HepG2 (cell line): ENCODE results near the gene ARHGAP33. TPM values are rescaled to one million over a fixed set of nuclear protein-coding genes. Genes with fewer than 3 reads are reported as not detected.
A peak's percentile ranks its signal among the peaks of the same experiment; 100 is the strongest.

Experiments
- CREB1 ChIP-seq, 2 experiments: fragments of 450-650 bp in 1 of 2; IDR thresholded peaks; 2 replicates each; pipeline ENCODE4 v1.6.1; 2016 to 2017; ENCODE audit warnings: control low read depth in 1 of 2, mild to moderate bottlenecking in 1 of 2, missing compliant biosample characterization in 1 of 2, missing genetic modification characterization in 1 of 2
- GATAD2A ChIP-seq: IDR thresholded peaks from 2 replicates; pipeline ENCODE4 v1.6.1; 2016
- HDAC2 ChIP-seq: sonication (generic); formaldehyde crosslinking; IDR thresholded peaks from 2 replicates; pipeline ENCODE4 v1.4.0; 2020; ENCODE audit warnings: missing genetic modification reagents
- HHEX ChIP-seq: IDR thresholded peaks from 2 replicates; pipeline ENCODE4 v1.6.1; 2016; ENCODE audit warnings: control low read depth
- KAT8 ChIP-seq: IDR thresholded peaks from 2 replicates; pipeline ENCODE4 v1.6.1; 2016; ENCODE audit warnings: missing genetic modification reagents, missing compliant biosample characterization
- KDM1A ChIP-seq: IDR thresholded peaks from 2 replicates; pipeline ENCODE4 v1.6.1; 2016; ENCODE audit warnings: missing compliant biosample characterization
- KDM3A ChIP-seq: IDR thresholded peaks from 2 replicates; pipeline ENCODE4 v1.6.1; 2018; ENCODE audit warnings: low read depth, missing compliant biosample characterization
- MTF2 ChIP-seq: sonication (generic); formaldehyde crosslinking; IDR thresholded peaks from 2 replicates; pipeline ENCODE4 v1.5.0; 2020; ENCODE audit warnings: missing genetic modification reagents, borderline replicate concordance
- NFKBIZ ChIP-seq: IDR thresholded peaks from 2 replicates; pipeline ENCODE4 v1.6.1; 2018; ENCODE audit warnings: missing genetic modification reagents, missing compliant biosample characterization
- PTBP1 ChIP-seq: fragments of 200-400 bp; formaldehyde crosslinking; IDR thresholded peaks from 2 replicates; pipeline ENCODE4 v1.6.1; 2018; ENCODE audit warnings: low read length, low read depth; ENCODE audit not compliant: poor library complexity, severe bottlenecking
- U2AF1 ChIP-seq: fragments of 200-400 bp; formaldehyde crosslinking; optimal IDR thresholded peaks from 2 replicates; pipeline ENCODE3; 2017; ENCODE audit warnings: mild to moderate bottlenecking, low read depth, low read length
- ZBTB8A ChIP-seq: sonication (generic); formaldehyde crosslinking; IDR thresholded peaks from 2 replicates; pipeline ENCODE4 v1.4.0; 2020; ENCODE audit warnings: mild to moderate bottlenecking, low read depth, missing genetic modification reagents, borderline replicate concordance
- ZNF44 ChIP-seq: sonication (generic); formaldehyde crosslinking; IDR thresholded peaks from 2 replicates; pipeline ENCODE4 v1.5.1; 2020; ENCODE audit warnings: mild to moderate bottlenecking, missing genetic modification reagents
- ZNF660 ChIP-seq: sonication (generic); formaldehyde crosslinking; IDR thresholded peaks from 2 replicates; pipeline ENCODE4 v1.5.1; 2020; ENCODE audit warnings: mild to moderate bottlenecking, low read depth, missing genetic modification reagents, borderline replicate concordance
- ZNF746 ChIP-seq: sonication (generic); formaldehyde crosslinking; IDR thresholded peaks from 2 replicates; pipeline ENCODE4 v1.8.0; 2022; ENCODE audit warnings: mild to moderate bottlenecking, missing genetic modification reagents
- ZNF850 ChIP-seq: sonication (generic); formaldehyde crosslinking; conservative IDR thresholded peaks from 2 replicates; pipeline ENCODE4 v1.9.0; 2021; ENCODE audit warnings: mild to moderate bottlenecking, missing genetic modification reagents
- polyA plus RNA-seq, 8 experiments: library from polyadenylated mRNA; depleted of rRNA in 3 of 8; stranded (reverse) in 7 of 8; unstranded in 1 of 8; fragments of >200 nt; fragmentation: Illumina TruSeq in 4 of 8; extraction: Trizol in 4 of 8; gene quantifications; 2 replicates each; pipeline versions ENCODE4 v1.2.1 to v1.2.3, GENCODE V29; 2011 to 2016; ENCODE audit warnings: low read depth in 4 of 8, missing spikeins in 1 of 8, mixed read lengths in 1 of 8; ENCODE audit not compliant: insufficient read depth in 1 of 8
- total RNA-seq, 5 experiments: library from RNA; depleted of rRNA; stranded (reverse); fragments of >200 nt; fragmentation: Illumina TruSeq; extraction: Trizol; gene quantifications; 2 replicates each; pipeline ENCODE4 v1.2.3, GENCODE V29; 2016; ENCODE audit warnings: low read depth in 1 of 5
- TF ChIP-seq, protein P1 (sequence below): sonication (generic); formaldehyde crosslinking; IDR thresholded peaks from 2 replicates; pipeline ENCODE4 v1.4.0; 2020; ENCODE audit warnings: missing genetic modification reagents
- TF ChIP-seq, protein P2 (sequence below): sonication (generic); formaldehyde crosslinking; IDR thresholded peaks from 2 replicates; pipeline ENCODE4 v1.4.0; 2020; ENCODE audit warnings: mild to moderate bottlenecking, missing genetic modification reagents
- TF ChIP-seq, protein P3 (sequence below): IDR thresholded peaks from 2 replicates; pipeline ENCODE4 v1.6.1; 2016; ENCODE audit warnings: low read depth, borderline replicate concordance
- TF ChIP-seq, protein P4 (sequence below): sonication (generic); formaldehyde crosslinking; IDR thresholded peaks from 2 replicates; pipeline ENCODE4 v1.4.0; 2020; ENCODE audit warnings: low read depth, missing genetic modification reagents
- TF ChIP-seq, protein P5 (sequence below): IDR thresholded peaks from 2 replicates; pipeline ENCODE4 v1.6.1; 2016; ENCODE audit warnings: missing biosample characterization, missing genetic modification reagents, low read depth

The ARHGAP33 gene
- total and polyA plus RNA-seq, 2 of the 13 experiments (the other 11 are each of a cell fraction or from before 2014, with no cell fraction given), result 1.3 to 2.7 TPM

- TF ChIP-seq HHEX (CRISPR knock-in tag), result no peak
- TF ChIP-seq KDM1A (CRISPR knock-in tag), result no peak
- TF ChIP-seq, protein P1, sequence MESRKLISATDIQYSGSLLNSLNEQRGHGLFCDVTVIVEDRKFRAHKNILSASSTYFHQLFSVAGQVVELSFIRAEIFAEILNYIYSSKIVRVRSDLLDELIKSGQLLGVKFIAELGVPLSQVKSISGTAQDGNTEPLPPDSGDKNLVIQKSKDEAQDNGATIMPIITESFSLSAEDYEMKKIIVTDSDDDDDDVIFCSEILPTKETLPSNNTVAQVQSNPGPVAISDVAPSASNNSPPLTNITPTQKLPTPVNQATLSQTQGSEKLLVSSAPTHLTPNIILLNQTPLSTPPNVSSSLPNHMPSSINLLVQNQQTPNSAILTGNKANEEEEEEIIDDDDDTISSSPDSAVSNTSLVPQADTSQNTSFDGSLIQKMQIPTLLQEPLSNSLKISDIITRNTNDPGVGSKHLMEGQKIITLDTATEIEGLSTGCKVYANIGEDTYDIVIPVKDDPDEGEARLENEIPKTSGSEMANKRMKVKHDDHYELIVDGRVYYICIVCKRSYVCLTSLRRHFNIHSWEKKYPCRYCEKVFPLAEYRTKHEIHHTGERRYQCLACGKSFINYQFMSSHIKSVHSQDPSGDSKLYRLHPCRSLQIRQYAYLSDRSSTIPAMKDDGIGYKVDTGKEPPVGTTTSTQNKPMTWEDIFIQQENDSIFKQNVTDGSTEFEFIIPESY (CRISPR knock-in tag), result no peak
- no peak for TF ChIP-seq MTF2 (CRISPR knock-in tag)
- TF ChIP-seq ZBTB8A, result no peak
- TF ChIP-seq NFKBIZ (CRISPR knock-in tag), result no peak
- TF ChIP-seq, protein P2, sequence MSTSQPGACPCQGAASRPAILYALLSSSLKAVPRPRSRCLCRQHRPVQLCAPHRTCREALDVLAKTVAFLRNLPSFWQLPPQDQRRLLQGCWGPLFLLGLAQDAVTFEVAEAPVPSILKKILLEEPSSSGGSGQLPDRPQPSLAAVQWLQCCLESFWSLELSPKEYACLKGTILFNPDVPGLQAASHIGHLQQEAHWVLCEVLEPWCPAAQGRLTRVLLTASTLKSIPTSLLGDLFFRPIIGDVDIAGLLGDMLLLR (CRISPR knock-in tag), result 0 out of 2 replicates have a peak, but pooled peaks have one; percentile 25
- peak; percentile 34 for TF ChIP-seq GATAD2A (CRISPR knock-in tag)
- TF ChIP-seq HDAC2 (CRISPR knock-in tag), result peak; percentile 45; the same call in 1 of the 2 replicates
- no peak for TF ChIP-seq ZNF660 (CRISPR knock-in tag)
- no peak for TF ChIP-seq PTBP1
- peak; percentile 84 for TF ChIP-seq CREB1 (IDR thresholded peaks at IDR 0.05)
- peak; percentile 96 for TF ChIP-seq CREB1 (CRISPR knock-in tag; IDR thresholded peaks at IDR 0.05)
- TF ChIP-seq, protein P3, sequence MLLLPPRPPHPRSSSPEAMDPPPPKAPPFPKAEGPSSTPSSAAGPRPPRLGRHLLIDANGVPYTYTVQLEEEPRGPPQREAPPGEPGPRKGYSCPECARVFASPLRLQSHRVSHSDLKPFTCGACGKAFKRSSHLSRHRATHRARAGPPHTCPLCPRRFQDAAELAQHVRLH (CRISPR knock-in tag), result 0 out of 2 replicates have a peak, but pooled peaks have one; percentile 19
- TF ChIP-seq ZNF746 (CRISPR knock-in tag), result 0 out of 2 replicates have a peak, but pooled peaks have one; percentile 31
- peak; percentile 92 for TF ChIP-seq KAT8 (CRISPR knock-in tag)
- TF ChIP-seq ZNF850 (CRISPR knock-in tag), result no peak
- no peak for TF ChIP-seq ZNF44 (CRISPR knock-in tag)
- TF ChIP-seq, protein P4, sequence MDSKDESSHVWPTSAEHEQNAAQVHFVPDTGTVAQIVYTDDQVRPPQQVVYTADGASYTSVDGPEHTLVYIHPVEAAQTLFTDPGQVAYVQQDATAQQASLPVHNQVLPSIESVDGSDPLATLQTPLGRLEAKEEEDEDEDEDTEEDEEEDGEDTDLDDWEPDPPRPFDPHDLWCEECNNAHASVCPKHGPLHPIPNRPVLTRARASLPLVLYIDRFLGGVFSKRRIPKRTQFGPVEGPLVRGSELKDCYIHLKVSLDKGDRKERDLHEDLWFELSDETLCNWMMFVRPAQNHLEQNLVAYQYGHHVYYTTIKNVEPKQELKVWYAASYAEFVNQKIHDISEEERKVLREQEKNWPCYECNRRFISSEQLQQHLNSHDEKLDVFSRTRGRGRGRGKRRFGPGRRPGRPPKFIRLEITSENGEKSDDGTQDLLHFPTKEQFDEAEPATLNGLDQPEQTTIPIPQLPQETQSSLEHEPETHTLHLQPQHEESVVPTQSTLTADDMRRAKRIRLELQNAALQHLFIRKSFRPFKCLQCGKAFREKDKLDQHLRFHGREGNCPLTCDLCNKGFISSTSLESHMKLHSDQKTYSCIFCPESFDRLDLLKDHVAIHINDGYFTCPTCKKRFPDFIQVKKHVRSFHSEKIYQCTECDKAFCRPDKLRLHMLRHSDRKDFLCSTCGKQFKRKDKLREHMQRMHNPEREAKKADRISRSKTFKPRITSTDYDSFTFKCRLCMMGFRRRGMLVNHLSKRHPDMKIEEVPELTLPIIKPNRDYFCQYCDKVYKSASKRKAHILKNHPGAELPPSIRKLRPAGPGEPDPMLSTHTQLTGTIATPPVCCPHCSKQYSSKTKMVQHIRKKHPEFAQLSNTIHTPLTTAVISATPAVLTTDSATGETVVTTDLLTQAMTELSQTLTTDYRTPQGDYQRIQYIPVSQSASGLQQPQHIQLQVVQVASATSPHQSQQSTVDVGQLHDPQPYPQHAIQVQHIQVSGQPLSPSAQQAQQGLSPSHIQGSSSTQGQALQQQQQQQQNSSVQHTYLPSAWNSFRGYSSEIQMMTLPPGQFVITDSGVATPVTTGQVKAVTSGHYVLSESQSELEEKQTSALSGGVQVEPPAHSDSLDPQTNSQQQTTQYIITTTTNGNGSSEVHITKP (CRISPR knock-in tag), result peak; percentile 82
- TF ChIP-seq, protein P5, sequence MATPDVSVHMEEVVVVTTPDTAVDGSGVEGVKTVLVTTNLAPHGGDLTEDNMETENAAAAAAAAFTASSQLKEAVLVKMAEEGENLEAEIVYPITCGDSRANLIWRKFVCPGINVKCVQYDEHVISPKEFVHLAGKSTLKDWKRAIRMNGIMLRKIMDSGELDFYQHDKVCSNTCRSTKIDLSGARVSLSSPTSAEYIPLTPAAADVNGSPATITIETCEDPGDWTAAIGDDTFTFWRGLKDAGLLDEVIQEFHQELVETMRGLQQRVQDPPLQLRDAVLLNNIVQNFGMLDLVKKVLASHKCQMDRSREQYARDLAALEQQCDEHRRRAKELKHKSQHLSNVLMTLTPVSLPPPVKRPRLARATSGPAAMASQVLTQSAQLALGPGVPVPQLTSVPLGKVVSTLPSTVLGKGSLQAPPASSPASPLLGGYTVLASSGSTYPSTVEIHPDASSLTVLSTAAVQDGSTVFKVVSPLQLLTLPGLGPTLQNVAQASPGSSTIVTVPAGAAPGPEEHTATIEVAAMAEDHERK, result peak; percentile 54; the same call in 1 of the 2 replicates
- TF ChIP-seq U2AF1, result peak; percentile 59
- TF ChIP-seq KDM3A (CRISPR knock-in tag), result no peak
Observed at GRCh38 chr19:35748106-35749020, 27.0 kb upstream of the ARHGAP33 start, which contains the start of gene LIN37 (continued).
